HuH-7 (cell line): ENCODE data around the gene SKI.

Source experiments
- DNase-seq: peaks from one replicate; pipeline ENCODE4 v3.0.0; 2011; ENCODE audit warnings: low spot score

Gene SKI

GRCh38 chr1:2229911-2230731, 2.0 kb downstream of the SKI start:
- no peak for DNase-seq

- DNase-seq, result no peak
Observed at GRCh38 chr1:2230781-2231531, 2.8 kb downstream of the SKI start.

GRCh38 chr1:2231532-2232254, 3.6 kb downstream of the SKI start:
- peak; percentile 81 for DNase-seq

GRCh38 chr1:2232255-2232915, 4.3 kb downstream of the SKI start:
- no peak for DNase-seq

- no peak for DNase-seq
Observed at GRCh38 chr1:2232916-2233438, 4.9 kb downstream of the SKI start.

GRCh38 chr1:2233468-2233867, 5.3 kb downstream of the SKI start:
- no peak for DNase-seq

- peak; percentile 76 for DNase-seq
Observed at GRCh38 chr1:2233997-2234761, 6.1 kb downstream of the SKI start.

GRCh38 chr1:2234762-2235113, 6.6 kb downstream of the SKI start:
- DNase-seq, result no peak

GRCh38 chr1:2235300-2235998, 7.3 kb downstream of the SKI start:
- DNase-seq, result no peak

GRCh38 chr1:2236695-2237677, 8.9 kb downstream of the SKI start:
- no peak for DNase-seq

- DNase-seq, result no peak
Observed at GRCh38 chr1:2237773-2238172, 9.7 kb downstream of the SKI start.

GRCh38 chr1:2238361-2239012, 10.4 kb downstream of the SKI start:
- no peak for DNase-seq

GRCh38 chr1:2239013-2239370, 10.9 kb downstream of the SKI start:
- DNase-seq, result no peak

GRCh38 chr1:2239384-2239985, 11.4 kb downstream of the SKI start:
- no peak for DNase-seq

- DNase-seq, result no peak
Observed at GRCh38 chr1:2240270-2241156, 12.4 kb downstream of the SKI start.

- no peak for DNase-seq
Observed at GRCh38 chr1:2241820-2242219, 13.7 kb downstream of the SKI start.
